ENCODE measurements around the gene NCAPH2. TPM values are rescaled to one million over a fixed set of nuclear protein-coding genes. Genes with fewer than 3 reads are reported as not detected.

NCAPH2 gene
- total RNA-seq, 4 donors from 2014 or later = 51.7 to 155 (median 55.4) TPM

DNA sequence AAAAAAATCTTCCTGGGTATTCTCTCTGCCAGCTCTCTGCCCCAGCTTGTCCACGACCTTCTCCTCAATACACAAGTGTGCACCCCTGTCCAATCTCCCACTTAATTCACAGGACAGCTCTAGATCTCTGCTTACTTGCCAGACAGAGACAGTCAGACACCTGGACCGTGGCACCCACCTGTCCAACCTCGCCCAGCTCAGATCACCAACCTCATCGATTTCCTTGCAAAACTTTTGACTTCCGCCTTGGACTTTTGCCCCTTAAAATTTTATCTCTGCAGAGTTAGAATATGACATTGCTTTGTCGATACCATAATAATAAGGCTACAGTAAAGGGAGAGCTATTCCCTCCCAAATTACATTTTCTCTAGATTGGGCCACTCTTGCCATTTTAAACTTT, 10.9 kb upstream of the NCAPH2 start:
- Histone ChIP-seq H3K27me3 (no peaks in the 10 kb centered on the region), H3K4me3 (no peak overlapping the region), H3K36me3 (no peaks in the 10 kb centered on the region), H3K4me1 (no peaks in the 10 kb centered on the region), H3K27ac (no peak overlapping the region), H3K9me3 (no peaks in the 10 kb centered on the region)
- intact Hi-C loops (cut with DNase I; ENCODE audit: low total_unique reads) = no loop called here
- DNase-seq = no peak
- no peak for TF ChIP-seq POLR2A (IDR thresholded peaks at IDR 0.05)
- TF ChIP-seq, protein P1, sequence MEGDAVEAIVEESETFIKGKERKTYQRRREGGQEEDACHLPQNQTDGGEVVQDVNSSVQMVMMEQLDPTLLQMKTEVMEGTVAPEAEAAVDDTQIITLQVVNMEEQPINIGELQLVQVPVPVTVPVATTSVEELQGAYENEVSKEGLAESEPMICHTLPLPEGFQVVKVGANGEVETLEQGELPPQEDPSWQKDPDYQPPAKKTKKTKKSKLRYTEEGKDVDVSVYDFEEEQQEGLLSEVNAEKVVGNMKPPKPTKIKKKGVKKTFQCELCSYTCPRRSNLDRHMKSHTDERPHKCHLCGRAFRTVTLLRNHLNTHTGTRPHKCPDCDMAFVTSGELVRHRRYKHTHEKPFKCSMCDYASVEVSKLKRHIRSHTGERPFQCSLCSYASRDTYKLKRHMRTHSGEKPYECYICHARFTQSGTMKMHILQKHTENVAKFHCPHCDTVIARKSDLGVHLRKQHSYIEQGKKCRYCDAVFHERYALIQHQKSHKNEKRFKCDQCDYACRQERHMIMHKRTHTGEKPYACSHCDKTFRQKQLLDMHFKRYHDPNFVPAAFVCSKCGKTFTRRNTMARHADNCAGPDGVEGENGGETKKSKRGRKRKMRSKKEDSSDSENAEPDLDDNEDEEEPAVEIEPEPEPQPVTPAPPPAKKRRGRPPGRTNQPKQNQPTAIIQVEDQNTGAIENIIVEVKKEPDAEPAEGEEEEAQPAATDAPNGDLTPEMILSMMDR (IDR thresholded peaks at IDR 0.05) = no peak

DNA sequence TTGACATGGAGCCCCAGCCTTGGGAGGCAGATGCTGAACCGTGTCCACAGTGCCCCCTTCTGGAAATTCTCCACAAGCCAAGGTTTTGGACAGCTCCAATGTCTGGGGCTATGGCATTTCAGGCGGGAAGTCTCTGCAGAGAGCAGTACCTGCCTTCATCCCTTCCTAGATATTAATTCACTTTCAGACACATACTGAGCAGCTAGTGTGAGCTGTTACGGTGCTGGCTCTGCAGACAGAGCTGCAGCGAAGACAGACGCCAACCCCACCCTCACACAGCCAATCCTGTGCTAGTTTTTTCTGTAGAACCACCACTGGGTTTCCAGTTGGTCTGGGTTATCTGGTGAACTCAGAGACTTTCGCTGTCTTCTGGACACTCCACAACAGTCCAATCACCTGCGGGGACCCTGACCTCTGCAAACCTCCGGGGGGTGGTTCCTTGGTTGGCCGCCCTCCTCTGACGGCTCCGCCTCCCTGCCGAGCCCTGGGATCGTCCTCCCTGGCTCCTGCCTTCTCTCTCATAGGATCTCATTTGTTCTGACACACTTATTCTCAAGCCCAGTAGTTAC, 9.6 kb upstream of the NCAPH2 start:
- Histone ChIP-seq H3K36me3 (no peaks in the 10 kb centered on the region), H3K4me1 (no peaks in the 10 kb centered on the region), H3K27ac (no peak overlapping the region), H3K9me3 (no peaks in the 10 kb centered on the region), H3K27me3 (no peaks in the 10 kb centered on the region), H3K4me3 (no peak overlapping the region)
- intact Hi-C loops (cut with DNase I; ENCODE audit: low total_unique reads) = no loop called here
- DNase-seq = no peak
- no peak for TF ChIP-seq POLR2A (IDR thresholded peaks at IDR 0.05)
- TF ChIP-seq, protein P1 (IDR thresholded peaks at IDR 0.05) = peak; percentile 24 to 50 (median 34)

DNA sequence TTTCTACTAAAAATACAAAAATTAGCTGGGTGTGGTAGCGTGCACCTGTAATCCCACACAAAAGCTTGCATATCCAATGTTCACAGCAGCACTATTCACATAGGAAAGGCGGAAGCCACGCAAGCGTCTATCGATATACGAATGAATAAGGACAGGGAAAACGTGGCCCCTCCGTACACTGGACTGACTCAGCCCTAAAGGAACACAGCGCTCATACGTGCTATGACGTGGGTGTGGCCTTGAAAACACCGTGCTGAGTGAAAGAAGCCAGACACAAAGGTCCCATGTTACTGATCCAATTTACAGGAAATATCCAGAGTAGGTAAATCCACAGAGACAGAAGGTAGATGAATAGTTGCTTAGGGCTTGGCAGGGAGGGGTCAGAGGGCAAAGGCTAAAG, 7.6 kb upstream of the NCAPH2 start:
- H3K36me3 ChIP-seq = no peaks in the 10 kb centered on the region
- H3K27me3 ChIP-seq = no peaks in the 10 kb centered on the region
- intact Hi-C loops (cut with DNase I; ENCODE audit: low total_unique reads) = loop anchor here (10.0 kb wide), 1 partner anchor 226 kb away; the partner anchor contains the start of gene MAPK11
- DNase-seq = no peak
- no peaks in the 10 kb centered on the region for H3K9me3 ChIP-seq
- H3K4me3 ChIP-seq = no peak overlapping the region
- no peaks in the 10 kb centered on the region for H3K4me1 ChIP-seq
- H3K27ac ChIP-seq = no peak overlapping the region
- no peak for TF ChIP-seq POLR2A (IDR thresholded peaks at IDR 0.05)
- TF ChIP-seq, protein P1 (IDR thresholded peaks at IDR 0.05) = no peak

DNA sequence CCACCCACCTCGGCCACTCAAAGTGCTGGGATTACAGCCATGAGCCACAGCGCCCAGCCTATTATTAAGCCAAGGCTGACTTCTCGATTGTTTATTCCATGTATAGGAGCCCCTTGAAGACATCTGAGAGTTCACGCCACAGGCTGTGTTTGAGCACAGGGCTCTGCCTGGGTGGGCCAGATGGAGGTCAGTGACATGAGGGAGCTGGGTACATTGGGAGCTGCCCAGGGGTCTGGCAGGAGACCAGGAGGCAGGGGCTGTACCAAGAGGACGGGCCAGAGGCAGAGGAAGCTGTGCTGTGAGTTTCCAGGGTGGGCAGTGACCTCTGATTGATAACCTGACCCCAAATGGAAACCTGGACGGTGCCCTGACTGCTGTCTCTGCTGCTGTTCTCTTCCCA, 5.9 kb upstream of the NCAPH2 start:
- intact Hi-C loops (cut with DNase I; ENCODE audit: low total_unique reads) = loop anchor here (10.0 kb wide), 1 partner anchor 227 kb away; the partner anchor contains the start of gene MAPK11
- Histone ChIP-seq H3K36me3 (no peaks in the 10 kb centered on the region), H3K4me1 (peaks cover 3 to 13% of the 10 kb centered on the region in 2 donors), H3K4me3 (no peak overlapping the region), H3K27me3 (no peaks in the 10 kb centered on the region), H3K9me3 (no peaks in the 10 kb centered on the region), H3K27ac (no peak overlapping the region)
- TF ChIP-seq POLR2A (IDR thresholded peaks at IDR 0.05) = no peak
- TF ChIP-seq, protein P1 (IDR thresholded peaks at IDR 0.05) = no peak
- DNase-seq = no peak

DNA sequence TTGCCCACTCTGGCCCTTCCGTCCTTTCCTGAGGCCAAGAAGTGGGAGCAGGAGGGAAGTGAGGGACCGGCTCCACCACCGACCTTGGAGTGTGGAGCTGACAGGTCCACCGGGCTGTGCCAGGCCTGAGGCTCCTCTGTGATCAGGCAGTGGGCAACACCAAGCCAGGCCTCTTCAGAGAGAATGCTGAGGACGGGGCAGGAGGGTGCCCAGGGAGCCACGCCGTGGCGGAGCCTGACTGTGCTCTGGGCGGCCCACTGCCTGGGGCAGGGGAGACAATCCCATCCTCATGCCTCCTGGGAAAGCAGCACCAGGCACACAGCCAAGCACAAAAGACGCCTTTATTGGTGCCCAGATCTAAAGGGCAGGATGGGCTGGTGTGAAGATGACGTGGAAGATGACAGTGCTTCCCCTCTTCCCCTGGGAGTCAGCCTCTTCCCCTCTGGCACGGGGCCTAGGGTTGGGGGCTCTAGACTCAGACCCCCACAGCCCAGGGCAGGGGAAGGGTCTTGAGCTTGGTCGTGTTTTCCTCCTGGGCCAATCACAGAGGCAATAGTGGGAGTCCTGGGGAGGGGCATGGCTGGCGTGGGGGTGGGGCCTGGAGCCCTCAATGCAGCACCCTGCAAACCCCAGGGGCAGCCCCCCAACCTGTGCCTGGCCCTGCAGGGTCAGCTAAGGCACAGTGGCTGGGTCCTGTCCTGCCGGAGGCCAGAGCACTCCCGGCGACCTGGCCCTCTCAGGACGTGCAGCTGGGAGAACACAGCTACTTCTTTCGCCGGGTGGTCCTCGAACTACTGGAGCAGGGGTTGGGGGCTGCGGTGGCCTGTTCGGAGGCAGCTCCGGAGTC, 5.2 kb upstream of the NCAPH2 start:
- TF ChIP-seq POLR2A (IDR thresholded peaks at IDR 0.05) = no peak
- TF ChIP-seq, protein P1 (IDR thresholded peaks at IDR 0.05) = no peak
- no peak for DNase-seq
- intact Hi-C loops (cut with DNase I; ENCODE audit: low total_unique reads) = loop anchor here (10.0 kb wide), 1 partner anchor 228 kb away; the partner anchor contains the start of gene MAPK11

More for the DNA sequence above, 5.2 kb upstream of the NCAPH2 start:
- Histone ChIP-seq H3K4me3 (no peak overlapping the region), H3K4me1 (peaks cover 3 to 13% of the 10 kb centered on the region in 2 donors), H3K27ac (no peak overlapping the region), H3K9me3 (no peaks in the 10 kb centered on the region), H3K36me3 (no peaks in the 10 kb centered on the region), H3K27me3 (no peaks in the 10 kb centered on the region)

Data from uterus (tissue), 4 donors.